Measurements from ENCODE around the gene NLRC4.

DNA sequence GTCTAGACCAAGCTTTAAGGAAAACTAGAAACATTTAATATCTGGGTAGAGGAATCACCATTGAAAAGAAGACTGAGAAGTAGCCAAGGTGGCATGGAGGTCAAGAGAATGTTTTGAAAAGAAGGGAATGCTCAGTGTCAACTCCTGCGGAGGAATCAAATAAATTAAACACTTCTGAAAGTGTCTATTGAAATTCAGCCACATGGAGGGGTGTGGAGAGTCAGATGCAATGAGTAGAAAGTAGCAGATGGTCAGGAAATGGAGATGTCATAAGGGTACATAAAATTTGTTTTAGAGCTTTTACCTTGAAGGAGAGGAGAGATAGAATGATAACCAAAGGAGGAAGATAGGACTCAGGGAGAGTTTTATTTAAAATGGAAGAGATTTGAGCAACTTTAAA lies 35.1 kb downstream of the NLRC4 start:
- TF ChIP-seq, protein P1, sequence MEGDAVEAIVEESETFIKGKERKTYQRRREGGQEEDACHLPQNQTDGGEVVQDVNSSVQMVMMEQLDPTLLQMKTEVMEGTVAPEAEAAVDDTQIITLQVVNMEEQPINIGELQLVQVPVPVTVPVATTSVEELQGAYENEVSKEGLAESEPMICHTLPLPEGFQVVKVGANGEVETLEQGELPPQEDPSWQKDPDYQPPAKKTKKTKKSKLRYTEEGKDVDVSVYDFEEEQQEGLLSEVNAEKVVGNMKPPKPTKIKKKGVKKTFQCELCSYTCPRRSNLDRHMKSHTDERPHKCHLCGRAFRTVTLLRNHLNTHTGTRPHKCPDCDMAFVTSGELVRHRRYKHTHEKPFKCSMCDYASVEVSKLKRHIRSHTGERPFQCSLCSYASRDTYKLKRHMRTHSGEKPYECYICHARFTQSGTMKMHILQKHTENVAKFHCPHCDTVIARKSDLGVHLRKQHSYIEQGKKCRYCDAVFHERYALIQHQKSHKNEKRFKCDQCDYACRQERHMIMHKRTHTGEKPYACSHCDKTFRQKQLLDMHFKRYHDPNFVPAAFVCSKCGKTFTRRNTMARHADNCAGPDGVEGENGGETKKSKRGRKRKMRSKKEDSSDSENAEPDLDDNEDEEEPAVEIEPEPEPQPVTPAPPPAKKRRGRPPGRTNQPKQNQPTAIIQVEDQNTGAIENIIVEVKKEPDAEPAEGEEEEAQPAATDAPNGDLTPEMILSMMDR (IDR thresholded peaks at IDR 0.05): no peak
- TF ChIP-seq EZH2 (IDR thresholded peaks at IDR 0.05; ENCODE audit: borderline replicate concordance, insufficient read depth, low read depth, low read length, poor library complexity, severe bottlenecking): no peak

All from B cell (primary cell).